ENCODE measurements around the gene SLC13A4. TPM values are rescaled to one million over a fixed set of nuclear protein-coding genes. Genes with fewer than 3 reads are reported as not detected.

Gene SLC13A4
- total RNA-seq, 1 donor from 2014 or later, result 0.27 TPM

- intact Hi-C loops (cut with DNase I), result no loop called here
- no peaks in the 10 kb centered on the region for H3K9me3 ChIP-seq
- peaks cover 4% of the 10 kb centered on the region for H3K36me3 ChIP-seq
- H3K4me3 ChIP-seq, result peak overlapping the region; percentile 100
- H3K27ac ChIP-seq, result peak overlapping the region; percentile 95
- H3K4me1 ChIP-seq, result peaks cover 43% of the 10 kb centered on the region
- no peak for TF ChIP-seq CTCF (IDR thresholded peaks at IDR 0.05)
- DNase-seq (no peak), ATAC-seq (peak; percentile 73 to 79)
- no peaks in the 10 kb centered on the region for H3K27me3 ChIP-seq (ENCODE audit: low read depth)
These were observed 66.5 kb downstream of the SLC13A4 start for GRCh38 chr7:135661311-135662122.

GRCh38 chr7:135659159-135659846 is 68.7 kb downstream of the SLC13A4 start:
- Histone ChIP-seq H3K36me3 (no peaks in the 10 kb centered on the region), H3K4me3 (no peak overlapping the region), H3K9me3 (no peaks in the 10 kb centered on the region), H3K4me1 (peaks cover 32% of the 10 kb centered on the region), H3K27ac (peak overlapping the region; percentile 59), H3K27me3 (ENCODE audit: low read depth) (no peaks in the 10 kb centered on the region)
- ATAC-seq, result no peak
- TF ChIP-seq CTCF (IDR thresholded peaks at IDR 0.05), result no peak
- DNase-seq, result no peak
- intact Hi-C loops (cut with DNase I), result no loop called here

GRCh38 chr7:135658564-135658963 is 69.4 kb downstream of the SLC13A4 start:
- H3K27ac ChIP-seq, result no peak overlapping the region
- H3K27me3 ChIP-seq (ENCODE audit: low read depth), result no peaks in the 10 kb centered on the region
- TF ChIP-seq CTCF (IDR thresholded peaks at IDR 0.05), result no peak
- no peak for DNase-seq
- H3K9me3 ChIP-seq, result no peaks in the 10 kb centered on the region
- H3K4me1 ChIP-seq, result peaks cover 25% of the 10 kb centered on the region
- no peak overlapping the region for H3K4me3 ChIP-seq
- ATAC-seq, result no peak
- H3K36me3 ChIP-seq, result no peaks in the 10 kb centered on the region
- intact Hi-C loops (cut with DNase I), result no loop called here

GRCh38 chr7:135653340-135654080 is 74.5 kb downstream of the SLC13A4 start:
- H3K36me3 ChIP-seq, result peaks cover 5% of the 10 kb centered on the region
- no peak for TF ChIP-seq CTCF (IDR thresholded peaks at IDR 0.05)
- H3K27me3 ChIP-seq (ENCODE audit: low read depth), result no peaks in the 10 kb centered on the region
- no peak for ATAC-seq
- H3K4me3 ChIP-seq, result no peak overlapping the region
- no peak for DNase-seq
- no peaks in the 10 kb centered on the region for H3K9me3 ChIP-seq
- intact Hi-C loops (cut with DNase I), result no loop called here
- H3K27ac ChIP-seq, result no peak overlapping the region
- no peaks in the 10 kb centered on the region for H3K4me1 ChIP-seq

- peak overlapping the region; percentile 27 for H3K27ac ChIP-seq
- peak; percentile 43 to 83 for ATAC-seq
- intact Hi-C loops (cut with DNase I), result no loop called here
- no peak for TF ChIP-seq CTCF (IDR thresholded peaks at IDR 0.05)
- H3K9me3 ChIP-seq, result no peaks in the 10 kb centered on the region
- H3K27me3 ChIP-seq (ENCODE audit: low read depth), result no peaks in the 10 kb centered on the region
- no peak for DNase-seq
- H3K36me3 ChIP-seq, result peaks cover 29% of the 10 kb centered on the region
- no peak overlapping the region for H3K4me3 ChIP-seq
- no peaks in the 10 kb centered on the region for H3K4me1 ChIP-seq
These were observed 77.0 kb downstream of the SLC13A4 start for GRCh38 chr7:135650831-135651573.
